Adrenal gland (tissue), 5 donors: Measurements from ENCODE around the gene TM4SF18.

Source experiments
- POLR2A ChIP-seq, 2 donors: fragments of 450-650 bp; IDR thresholded peaks; one replicate each; pipeline ENCODE4 v1.6.1; 2017; ENCODE audit warnings: antibody characterized with exemption in 2 of 2, mild to moderate bottlenecking in 2 of 2, moderate library complexity in 1 of 2
- TF ChIP-seq, protein P1 (sequence below), 6 experiments: fragments of 450-650 bp in 4 of 6; fragments of 200-600 bp in 2 of 6; sonication (generic) in 1 of 6; IDR thresholded peaks; 1 replicate in 5 of 6; 2 replicates in 1 of 6; pipeline versions ENCODE4 v1.5.1 to v1.8.0; 2016 to 2021; ENCODE audit warnings: antibody characterized with exemption in 6 of 6, mild to moderate bottlenecking in 2 of 6, moderate library complexity in 1 of 6
- donor health status: DM: no; HTN: no; CAD: no.

DNA sequence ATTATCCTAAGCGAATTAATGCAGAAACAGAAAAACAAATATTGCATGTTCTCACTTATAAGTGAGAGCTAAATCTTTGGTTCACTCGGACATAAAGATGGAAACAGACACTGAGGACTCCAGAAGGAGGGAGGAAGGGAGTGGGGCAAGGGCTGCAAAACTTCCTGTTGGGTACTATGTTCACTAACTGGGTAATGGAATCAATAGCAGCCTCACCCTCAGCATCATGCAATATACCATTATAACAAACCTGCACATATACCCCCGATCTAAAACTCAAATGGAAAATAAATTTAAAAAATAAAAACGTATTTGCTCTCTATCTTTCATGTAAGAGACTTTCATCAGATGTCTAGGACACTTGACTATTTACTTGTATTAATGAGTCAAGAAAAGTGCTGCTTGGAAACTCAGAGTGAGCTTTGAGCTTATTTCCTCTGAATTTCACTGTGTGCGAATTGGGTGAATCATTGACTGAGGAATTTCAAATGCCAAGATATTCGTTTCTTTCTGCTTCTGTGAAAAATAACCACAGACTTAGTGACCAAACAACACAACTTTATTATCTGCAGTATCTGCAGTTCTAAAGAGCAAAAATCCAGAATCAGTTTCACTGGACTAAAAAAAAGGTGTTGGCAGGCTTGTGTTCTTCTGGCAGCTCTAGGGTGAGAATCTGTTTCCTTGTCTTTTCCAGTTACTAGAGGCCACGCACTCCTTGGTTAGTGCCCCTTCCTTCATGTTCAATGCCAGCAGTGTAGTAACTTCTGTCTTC, 18.4 kb downstream of the TM4SF18 start:
- TF ChIP-seq, protein P1, sequence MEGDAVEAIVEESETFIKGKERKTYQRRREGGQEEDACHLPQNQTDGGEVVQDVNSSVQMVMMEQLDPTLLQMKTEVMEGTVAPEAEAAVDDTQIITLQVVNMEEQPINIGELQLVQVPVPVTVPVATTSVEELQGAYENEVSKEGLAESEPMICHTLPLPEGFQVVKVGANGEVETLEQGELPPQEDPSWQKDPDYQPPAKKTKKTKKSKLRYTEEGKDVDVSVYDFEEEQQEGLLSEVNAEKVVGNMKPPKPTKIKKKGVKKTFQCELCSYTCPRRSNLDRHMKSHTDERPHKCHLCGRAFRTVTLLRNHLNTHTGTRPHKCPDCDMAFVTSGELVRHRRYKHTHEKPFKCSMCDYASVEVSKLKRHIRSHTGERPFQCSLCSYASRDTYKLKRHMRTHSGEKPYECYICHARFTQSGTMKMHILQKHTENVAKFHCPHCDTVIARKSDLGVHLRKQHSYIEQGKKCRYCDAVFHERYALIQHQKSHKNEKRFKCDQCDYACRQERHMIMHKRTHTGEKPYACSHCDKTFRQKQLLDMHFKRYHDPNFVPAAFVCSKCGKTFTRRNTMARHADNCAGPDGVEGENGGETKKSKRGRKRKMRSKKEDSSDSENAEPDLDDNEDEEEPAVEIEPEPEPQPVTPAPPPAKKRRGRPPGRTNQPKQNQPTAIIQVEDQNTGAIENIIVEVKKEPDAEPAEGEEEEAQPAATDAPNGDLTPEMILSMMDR (IDR thresholded peaks at IDR 0.05): no peak
- TF ChIP-seq POLR2A (IDR thresholded peaks at IDR 0.05): no peak
